SK-N-SH (cell line): Measurements from ENCODE around the gene SNED1.

Experiments used
- CTCF ChIP-seq: fragments of 200-600 bp; sonication (generic); IDR thresholded peaks from 2 replicates; pipeline ENCODE4 v1.6.1; 2017; ENCODE audit warnings: antibody characterized with exemption, mild to moderate bottlenecking, moderate library complexity
- JUND ChIP-seq: IDR thresholded peaks from 2 replicates; pipeline ENCODE4 v1.4.0; 2012

DNA sequence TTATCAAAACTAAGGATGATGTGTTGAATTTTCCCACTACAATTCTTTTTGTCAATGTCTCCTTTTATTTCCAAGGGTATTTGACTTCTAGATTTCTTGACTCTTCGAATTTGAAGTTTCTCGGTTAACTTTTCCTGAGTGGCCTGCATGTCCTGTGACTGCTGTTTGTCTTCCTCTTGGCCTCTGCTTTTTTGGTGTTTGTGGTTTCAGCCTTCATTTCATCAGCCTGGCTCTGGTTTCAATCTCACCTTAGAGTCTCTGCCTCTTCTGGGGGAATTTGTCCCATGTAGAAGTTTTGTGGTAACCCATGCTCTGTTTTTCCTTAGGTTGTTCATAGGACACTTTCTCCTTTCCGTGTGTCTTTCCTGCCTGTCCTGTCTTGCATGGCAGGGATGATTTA, 28.3 kb upstream of the SNED1 start:
- TF ChIP-seq JUND (no peak), CTCF (no peak)
